ENCODE data around the gene EXOC7. TPM values are rescaled to one million over a fixed set of nuclear protein-coding genes. Genes with fewer than 3 reads are reported as not detected.

EXOC7 gene
- total RNA-seq (100 to 1,000 TPM; 199 to 210 TPM), polyA plus RNA-seq (10 to 100 TPM; 46.0 to 62.6 (median 49.0) TPM), total RNA-seq (150 to 273 (median 187) reads per million in 6 experiments)

GRCh38 chr17:76103274-76104139 is at the start of gene EXOC7:
Gene EXOC7 (minus strand): TSS chr17:76103787. CDS start chr17:76103692, 95 bp downstream.
- peaks cover 6 to 39% (median 36%) of the 10 kb centered on the region in 4 donors for H3K4me1 Mint-ChIP-seq
- H3K9me3 Mint-ChIP-seq, result no peaks in the 10 kb centered on the region
- peak within 1 kb of the TSS; percentile 94 to 99 (median 97) for H3K4me3 Mint-ChIP-seq
- peak; percentile 90 to 92 for ATAC-seq
- peak; percentile 87 to 95 (median 92) for DNase-seq
- peaks cover 4 to 31% (median 9%) of the 10 kb centered on the region in 3 donors for H3K36me3 Mint-ChIP-seq
- H3K27me3 Mint-ChIP-seq, result no peaks in the 10 kb centered on the region
- H3K27ac Mint-ChIP-seq, result peak within 1 kb of the TSS; percentile 95 to 99 (median 98)
- POLR2A ChIA-PET, result interaction anchor here (0.8 to 2.6 kb wide), 25 partner anchors 8 to 255 kb away, joined by 3 to 20 read pairs (median 4); partner anchors contain the start of genes MRPL38, PRPSAP1, SRP68 and ZACN

- H3K4me3 Mint-ChIP-seq, result peak overlapping the region in 9 of 10 donors; percentile 55 to 95 (median 83)
- no peaks in the 10 kb centered on the region for H3K9me3 Mint-ChIP-seq
- POLR2A ChIA-PET, result interaction anchor here (0.6 to 11.3 kb wide), 13 partner anchors 9 to 120 kb away, joined by 3 to 156 read pairs (median 30); partner anchors contain the start of genes EXOC7, FOXJ1 and UBALD2
- H3K36me3 Mint-ChIP-seq, result peaks cover 4 to 77% (median 41%) of the 10 kb centered on the region in 3 donors
- no peak for DNase-seq
- H3K4me1 Mint-ChIP-seq, result peaks cover 31 to 83% (median 66%) of the 10 kb centered on the region in 4 donors
- no peaks in the 10 kb centered on the region for H3K27me3 Mint-ChIP-seq
- ATAC-seq, result no peak
- peak overlapping the region; percentile 95 to 100 (median 98) for H3K27ac Mint-ChIP-seq
These were observed 49.6 kb upstream of the EXOC7 start for GRCh38 chr17:76153202-76153601.

- Mint-ChIP-seq H3K4me1 (peaks cover 28 to 80% (median 70%) of the 10 kb centered on the region in 4 donors), H3K27ac (peak overlapping the region; percentile 95 to 100 (median 98)), H3K27me3 (no peaks in the 10 kb centered on the region), H3K9me3 (no peaks in the 10 kb centered on the region), H3K36me3 (peaks cover 4 to 70% (median 45%) of the 10 kb centered on the region in 3 donors), H3K4me3 (peak overlapping the region; percentile 55 to 95 (median 82))
- ATAC-seq (peak in 1 of 2 donors; percentile 15), DNase-seq (no peak)
- POLR2A ChIA-PET, result interaction anchor here (0.9 to 11.3 kb wide), 18 partner anchors 10 to 121 kb away, joined by 3 to 156 read pairs (median 8); partner anchors contain the start of genes EXOC7, FOXJ1, RNF157 and UBALD2
These were observed 49.0 kb upstream of the EXOC7 start for GRCh38 chr17:76152591-76152990.

GRCh38 chr17:76151896-76152454 is 48.4 kb upstream of the EXOC7 start:
- Mint-ChIP-seq H3K9me3 (no peaks in the 10 kb centered on the region), H3K27me3 (no peaks in the 10 kb centered on the region), H3K4me1 (peaks cover 25 to 83% (median 72%) of the 10 kb centered on the region in 4 donors), H3K36me3 (peaks cover 7 to 64% (median 46%) of the 10 kb centered on the region in 3 donors), H3K4me3 (peak overlapping the region; percentile 55 to 95 (median 82)), H3K27ac (peak overlapping the region; percentile 95 to 100 (median 98))
- DNase-seq, result peak in 7 of 10 donors; percentile 30 to 81 (median 70)
- POLR2A ChIA-PET, result interaction anchor here (0.5 to 11.3 kb wide), 24 partner anchors 9 to 367 kb away, joined by 3 to 156 read pairs (median 8); partner anchors contain the start of genes EXOC7, FOXJ1, RNF157 and UBALD2
- ATAC-seq, result peak; percentile 96 to 99

- no peaks in the 10 kb centered on the region for H3K27me3 Mint-ChIP-seq
- ATAC-seq (no peak), DNase-seq (no peak)
- H3K4me1 Mint-ChIP-seq, result peaks cover 25 to 85% (median 76%) of the 10 kb centered on the region in 4 donors
- H3K36me3 Mint-ChIP-seq, result peaks cover 9 to 54% (median 41%) of the 10 kb centered on the region in 3 donors
- H3K27ac Mint-ChIP-seq, result peak overlapping the region; percentile 95 to 100 (median 98)
- no peaks in the 10 kb centered on the region for H3K9me3 Mint-ChIP-seq
- POLR2A ChIA-PET, result interaction anchor here (0.5 to 11.3 kb wide), 23 partner anchors 8 to 366 kb away, joined by 3 to 156 read pairs (median 6); partner anchors contain the start of genes FOXJ1, RNF157, UBALD2 and UNK
- peak overlapping the region in 7 of 10 donors; percentile 56 to 95 (median 83) for H3K4me3 Mint-ChIP-seq
These were observed 47.4 kb upstream of the EXOC7 start for GRCh38 chr17:76150712-76151622.

- peaks cover 9 to 41% (median 35%) of the 10 kb centered on the region in 3 donors for H3K36me3 Mint-ChIP-seq
- H3K4me3 Mint-ChIP-seq, result peak overlapping the region in 1 of 10 donors; percentile 4
- POLR2A ChIA-PET, result interaction anchor here (1.1 to 9.1 kb wide), 5 partner anchors 20 to 293 kb away, joined by 3 to 156 read pairs (median 31); no protein-coding TSS in a partner anchor
- H3K27ac Mint-ChIP-seq, result peak overlapping the region; percentile 40 to 99 (median 94)
- peaks cover 30 to 88% (median 76%) of the 10 kb centered on the region in 4 donors for H3K4me1 Mint-ChIP-seq
- ATAC-seq (no peak), DNase-seq (no peak)
- H3K27me3 Mint-ChIP-seq, result no peaks in the 10 kb centered on the region
- no peaks in the 10 kb centered on the region for H3K9me3 Mint-ChIP-seq
These were observed 45.6 kb upstream of the EXOC7 start for GRCh38 chr17:76149214-76149613.

- POLR2A ChIA-PET, result interaction anchor here (8.7 to 9.1 kb wide), 2 partner anchors 22 to 32 kb away, joined by 79 to 156 read pairs; no protein-coding TSS in a partner anchor
- peaks cover 29 to 87% (median 75%) of the 10 kb centered on the region in 4 donors for H3K4me1 Mint-ChIP-seq
- no peak for DNase-seq
- ATAC-seq, result no peak
- H3K27ac Mint-ChIP-seq, result peak overlapping the region in 5 of 10 donors; percentile 97 to 100 (median 99)
- H3K4me3 Mint-ChIP-seq, result no peak overlapping the region
- no peaks in the 10 kb centered on the region for H3K9me3 Mint-ChIP-seq
- no peaks in the 10 kb centered on the region for H3K27me3 Mint-ChIP-seq
- peaks cover 9 to 31% (median 31%) of the 10 kb centered on the region in 3 donors for H3K36me3 Mint-ChIP-seq
These were observed 44.4 kb upstream of the EXOC7 start for GRCh38 chr17:76148015-76148326.

- Mint-ChIP-seq H3K9me3 (no peaks in the 10 kb centered on the region), H3K4me1 (peaks cover 33 to 87% (median 75%) of the 10 kb centered on the region in 4 donors), H3K4me3 (no peak overlapping the region), H3K27me3 (no peaks in the 10 kb centered on the region), H3K27ac (peak overlapping the region; percentile 96 to 100 (median 98)), H3K36me3 (peaks cover 9 to 31% (median 27%) of the 10 kb centered on the region in 3 donors)
- DNase-seq (no peak), ATAC-seq (no peak)
- POLR2A ChIA-PET, result interaction anchor here (0.8 to 9.1 kb wide), 4 partner anchors 9 to 124 kb away, joined by 3 to 168 read pairs (median 114); no protein-coding TSS in a partner anchor
These were observed 43.8 kb upstream of the EXOC7 start for GRCh38 chr17:76147211-76148014.

- H3K36me3 Mint-ChIP-seq, result peaks cover 9 to 21% (median 20%) of the 10 kb centered on the region in 3 donors
- ATAC-seq (peak; percentile 0 to 10), DNase-seq (no peak)
These were observed 42.7 kb upstream of the EXOC7 start for GRCh38 chr17:76146053-76146851.

More at GRCh38 chr17:76146053-76146851, 42.7 kb upstream of the EXOC7 start:
- Mint-ChIP-seq H3K9me3 (no peaks in the 10 kb centered on the region), H3K27ac (peak overlapping the region; percentile 96 to 100 (median 98)), H3K4me3 (peak overlapping the region; percentile 50 to 88 (median 80)), H3K27me3 (no peaks in the 10 kb centered on the region), H3K4me1 (peaks cover 38 to 86% (median 75%) of the 10 kb centered on the region in 4 donors)
- POLR2A ChIA-PET, result interaction anchor here (0.6 to 7.8 kb wide), 15 partner anchors 9 to 230 kb away, joined by 3 to 168 read pairs (median 8); partner anchors contain the start of gene UBALD2
